ENCODE data around the gene TWF1. TPM values are rescaled to one million over a fixed set of nuclear protein-coding genes. Genes with fewer than 3 reads are reported as not detected.

Gene TWF1
- total and polyA plus RNA-seq, 9 of the 15 experiments (the other 6 are each of a cell fraction or from before 2014, with no cell fraction given), result 10.3 to 29.4 (median 23.4) TPM

GRCh38 chr12:43758247-43758727 lies 47.8 kb downstream of the TWF1 start (continued):
- TF ChIP-seq ZNF79 (CRISPR knock-in tag; IDR thresholded peaks at IDR 0.05; ENCODE audit: low read depth), result no peak
- 0 out of 4 replicates have a peak, but pooled peaks of 1 of the 2 experiments have one; percentile 15 for TF ChIP-seq MLLT1 (IDR thresholded peaks at IDR 0.05)
- TF ChIP-seq SIX5 (IDR thresholded peaks at IDR 0.05; ENCODE audit: borderline replicate concordance in 1 of 2, insufficient read depth in 1 of 2, low read depth in 1 of 2, low read length in 2 of 2), result no peak
- peak; percentile 50; the same call in 1 of the 2 replicates for TF ChIP-seq TOE1 (IDR thresholded peaks at IDR 0.05; ENCODE audit: borderline replicate concordance)
- TF ChIP-seq TOE1 (CRISPR knock-in tag; IDR thresholded peaks at IDR 0.05; ENCODE audit: borderline replicate concordance, low read depth), result no peak
- peak; percentile 81 to 83 for TF ChIP-seq MNT (conservative IDR thresholded peaks at IDR 0.05)
- peak; percentile 63; the same call in 1 of the 2 replicates for TF ChIP-seq PHF8 (IDR thresholded peaks at IDR 0.05; ENCODE audit: borderline replicate concordance, low read length)
- TF ChIP-seq, protein P1, sequence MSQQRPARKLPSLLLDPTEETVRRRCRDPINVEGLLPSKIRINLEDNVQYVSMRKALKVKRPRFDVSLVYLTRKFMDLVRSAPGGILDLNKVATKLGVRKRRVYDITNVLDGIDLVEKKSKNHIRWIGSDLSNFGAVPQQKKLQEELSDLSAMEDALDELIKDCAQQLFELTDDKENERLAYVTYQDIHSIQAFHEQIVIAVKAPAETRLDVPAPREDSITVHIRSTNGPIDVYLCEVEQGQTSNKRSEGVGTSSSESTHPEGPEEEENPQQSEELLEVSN (IDR thresholded peaks at IDR 0.05; ENCODE audit: borderline replicate concordance in 1 of 2, extremely low read depth in 1 of 2, insufficient read depth in 1 of 2, insufficient read length in 1 of 2, low read depth in 1 of 2, low read length in 1 of 2, poor library complexity in 1 of 2, severe bottlenecking in 1 of 2), result peak; percentile 60 to 61
- TF ChIP-seq ZNF282 (CRISPR knock-in tag; IDR thresholded peaks at IDR 0.05), result no peak
- TF ChIP-seq ETS2 (tag; IDR thresholded peaks at IDR 0.05; ENCODE audit: borderline replicate concordance, poor library complexity, severe bottlenecking), result no peak
